Measurements from ENCODE around the gene DNAJB6. TPM values are rescaled to one million over a fixed set of nuclear protein-coding genes. Genes with fewer than 3 reads are reported as not detected.

Gene DNAJB6
- total and polyA plus RNA-seq, 2 experiments from 2014 or later = 139 to 187 TPM

DNA sequence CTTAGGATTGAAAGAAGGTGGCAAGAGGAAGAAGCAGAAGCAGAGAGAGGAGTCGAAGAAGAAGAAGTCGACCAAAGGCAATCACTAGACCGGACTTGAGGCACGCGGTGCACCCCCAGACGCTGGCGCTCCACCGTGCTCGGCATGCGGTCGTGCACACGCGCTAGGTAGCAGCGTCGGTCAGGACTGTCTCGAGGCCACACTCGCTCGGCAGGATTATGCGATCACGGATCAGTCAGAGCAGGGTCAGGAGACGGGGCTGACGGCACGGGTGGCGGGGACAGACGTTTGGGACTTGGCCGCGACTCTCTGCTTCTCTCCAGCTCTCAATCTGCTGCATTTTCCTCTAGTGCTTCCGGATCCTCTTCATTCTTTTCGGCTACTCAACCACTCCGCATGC lies 79.2 kb downstream of the DNAJB6 start:
- TF ChIP-seq EZH2phosphoT487 (IDR thresholded peaks at IDR 0.05; ENCODE audit: insufficient read depth, low read depth) = no peak
- TF ChIP-seq EZH2 (IDR thresholded peaks at IDR 0.05; ENCODE audit: insufficient read depth, poor library complexity, severe bottlenecking) = no peak
- Histone ChIP-seq H4K20me1 (ENCODE audit: insufficient read depth) (no peaks in the 10 kb centered on the region), H3F3A (ENCODE audit: insufficient read depth) (peaks cover 18% of the 10 kb centered on the region; the same call in 1 of the 2 replicates), H3K9me2 (ENCODE audit: insufficient read depth) (no peaks in the 10 kb centered on the region), H3K9me3 (ENCODE audit: low read depth) (no peaks in the 10 kb centered on the region), H3K36me3 (ENCODE audit: low read depth) (peaks cover 10% of the 10 kb centered on the region; the same call in 1 of the 2 replicates), H3K4me1 (ENCODE audit: insufficient read depth) (peaks cover 11% of the 10 kb centered on the region), H3K9ac (no peak overlapping the region), H3K4me3 (no peak overlapping the region), H3K27me3 (replicated peaks; ENCODE audit: insufficient read depth) (no peaks in the 10 kb centered on the region), H3K79me2 (ENCODE audit: insufficient read depth) (peaks cover 6% of the 10 kb centered on the region; the same call in 1 of the 2 replicates), H3K4me2 (ENCODE audit: unreplicated experiment) (no peak overlapping the region), H3K27ac (no peak overlapping the region), H2AFZ (no peak overlapping the region)
- in situ Hi-C loops (cut with MboI) = no loop called here
- 95 to 97% methylated on average over 29 to 30 of the region's 30 CpGs for WGBS, 2 experiments (ENCODE audit: low coverage in 1 of 2, low lambda C conversion rate in 2 of 2, missing lambda C conversion rate in 2 of 2)
- no peak for DNase-seq

DNA sequence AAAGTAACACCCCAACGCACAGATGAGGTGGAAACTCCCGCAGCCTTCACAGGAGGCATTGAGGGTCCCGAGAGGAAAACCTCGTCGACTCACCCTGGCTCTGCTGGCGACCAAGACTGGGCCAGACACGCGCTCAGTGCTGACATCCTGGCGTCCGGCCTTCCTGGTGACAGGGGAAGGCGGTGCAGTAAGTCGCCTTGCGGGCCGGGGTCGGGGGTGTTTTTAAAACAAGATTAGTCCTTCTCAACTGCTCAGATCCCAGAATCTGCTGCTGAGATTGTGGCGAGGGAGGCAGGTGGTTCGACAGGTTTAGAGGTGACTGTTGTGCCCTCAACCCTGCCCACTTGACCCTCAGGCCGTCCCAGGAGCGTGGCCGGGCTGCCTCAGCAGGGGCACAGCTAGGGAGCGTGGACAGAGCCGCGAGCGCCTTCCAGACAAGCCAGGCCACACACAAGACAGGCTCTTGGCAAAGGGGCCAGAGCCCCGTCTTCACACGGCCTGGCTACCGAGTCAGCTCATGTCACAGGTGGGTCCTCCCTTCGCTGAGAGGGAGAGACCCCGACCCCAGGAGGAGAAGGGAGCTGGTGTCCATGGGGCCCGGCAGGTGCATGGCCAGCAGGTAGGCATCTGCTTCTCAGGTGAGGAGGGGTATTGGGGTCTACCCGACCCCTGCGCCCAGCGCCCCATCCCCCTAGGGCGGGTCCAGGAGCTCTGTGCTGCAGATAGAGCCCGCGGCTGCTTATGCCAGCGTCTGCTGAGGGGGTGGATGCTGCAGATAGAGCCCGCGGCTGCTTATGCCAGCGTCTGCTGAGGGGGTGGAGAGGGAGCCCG lies 81.6 kb downstream of the DNAJB6 start:
- no peaks in the 10 kb centered on the region for H3K4me1 ChIP-seq (ENCODE audit: insufficient read depth)
- no peak overlapping the region for H3K4me3 ChIP-seq
- H3K27me3 ChIP-seq (replicated peaks; ENCODE audit: insufficient read depth) = no peaks in the 10 kb centered on the region
- H3K4me2 ChIP-seq (ENCODE audit: unreplicated experiment) = no peak overlapping the region
- H2AFZ ChIP-seq = no peak overlapping the region
- H3K27ac ChIP-seq = no peak overlapping the region
- no peaks in the 10 kb centered on the region for H3K9me3 ChIP-seq (ENCODE audit: low read depth)
- peaks cover 10% of the 10 kb centered on the region; the same call in 1 of the 2 replicates for H3K36me3 ChIP-seq (ENCODE audit: low read depth)
- DNase-seq = no peak
- TF ChIP-seq EZH2phosphoT487 (IDR thresholded peaks at IDR 0.05; ENCODE audit: insufficient read depth, low read depth) (no peak), EZH2 (IDR thresholded peaks at IDR 0.05; ENCODE audit: insufficient read depth, poor library complexity, severe bottlenecking) (no peak)
- 0 out of 2 replicates have a peak, but pooled peaks cover 2% of the 10 kb centered on the region for H3F3A ChIP-seq (ENCODE audit: insufficient read depth)
- no peak overlapping the region for H3K9ac ChIP-seq
- H3K79me2 ChIP-seq (ENCODE audit: insufficient read depth) = peaks cover 6% of the 10 kb centered on the region; the same call in 1 of the 2 replicates
- WGBS, 2 experiments (ENCODE audit: low coverage in 1 of 2, low lambda C conversion rate in 2 of 2, missing lambda C conversion rate in 2 of 2) = 92 to 94% methylated on average over 35 to 37 of the region's 41 CpGs
- in situ Hi-C loops (cut with MboI) = no loop called here
- H3K9me2 ChIP-seq (ENCODE audit: insufficient read depth) = no peaks in the 10 kb centered on the region
- H4K20me1 ChIP-seq (ENCODE audit: insufficient read depth) = no peaks in the 10 kb centered on the region

DNA sequence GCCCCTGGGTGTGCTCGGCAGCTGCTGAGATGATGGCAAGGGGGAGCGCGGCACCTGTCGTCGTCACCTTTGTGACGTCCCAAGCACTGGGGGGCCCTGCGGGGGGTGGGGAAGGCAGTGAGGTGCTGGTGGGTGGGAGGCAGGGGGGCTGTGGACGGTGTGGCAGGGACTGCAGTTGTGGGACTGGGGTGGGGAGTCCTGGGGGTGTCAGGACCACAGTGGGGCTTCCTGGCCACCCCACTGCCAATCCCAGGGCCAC lies 82.2 kb downstream of the DNAJB6 start:
- H3K27ac ChIP-seq = no peak overlapping the region
- in situ Hi-C loops (cut with MboI) = no loop called here
- no peaks in the 10 kb centered on the region for H4K20me1 ChIP-seq (ENCODE audit: insufficient read depth)
- H3K79me2 ChIP-seq (ENCODE audit: insufficient read depth) = peaks cover 6% of the 10 kb centered on the region; the same call in 1 of the 2 replicates
- H3K9me2 ChIP-seq (ENCODE audit: insufficient read depth) = no peaks in the 10 kb centered on the region
- H3K4me1 ChIP-seq (ENCODE audit: insufficient read depth) = no peaks in the 10 kb centered on the region
- peaks cover 10% of the 10 kb centered on the region; the same call in 1 of the 2 replicates for H3K36me3 ChIP-seq (ENCODE audit: low read depth)
- no peaks in the 10 kb centered on the region for H3K9me3 ChIP-seq (ENCODE audit: low read depth)
- no peaks in the 10 kb centered on the region for H3K27me3 ChIP-seq (replicated peaks; ENCODE audit: insufficient read depth)
- TF ChIP-seq EZH2phosphoT487 (IDR thresholded peaks at IDR 0.05; ENCODE audit: insufficient read depth, low read depth) (no peak), EZH2 (IDR thresholded peaks at IDR 0.05; ENCODE audit: insufficient read depth, poor library complexity, severe bottlenecking) (no peak)
- H3K4me2 ChIP-seq (ENCODE audit: unreplicated experiment) = no peak overlapping the region
- 84 to 86% methylated on average over 8 of the region's 8 CpGs for WGBS, 2 experiments (ENCODE audit: low coverage in 1 of 2, low lambda C conversion rate in 2 of 2, missing lambda C conversion rate in 2 of 2)
- H3K9ac ChIP-seq = no peak overlapping the region
- no peaks in the 10 kb centered on the region for H3F3A ChIP-seq (ENCODE audit: insufficient read depth)
- H2AFZ ChIP-seq = no peak overlapping the region
- H3K4me3 ChIP-seq = no peak overlapping the region
- no peak for DNase-seq

DNA sequence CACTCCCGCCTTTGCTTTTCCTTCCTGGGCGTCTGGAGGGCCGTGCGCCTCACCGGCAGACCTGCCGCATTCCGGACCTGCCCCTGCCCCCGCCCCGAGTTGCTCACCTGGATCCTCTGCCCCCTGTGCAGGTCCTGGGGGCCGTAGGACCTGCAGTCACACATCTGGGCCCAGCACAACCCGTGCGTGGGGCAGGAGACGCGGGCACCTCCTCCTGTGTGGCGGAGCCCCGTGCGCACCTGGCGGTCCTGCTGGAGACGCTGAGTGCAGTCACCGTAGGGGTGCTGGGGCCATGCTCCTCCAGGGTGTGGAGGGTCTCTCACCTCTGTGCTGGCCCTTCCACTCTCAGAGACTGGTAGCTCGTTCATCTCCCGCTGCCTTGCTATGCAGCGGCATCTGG lies 85.5 kb downstream of the DNAJB6 start:
- Histone ChIP-seq H3K36me3 (ENCODE audit: low read depth) (peaks cover under 1% of the 10 kb centered on the region; the same call in 1 of the 2 replicates), H3K79me2 (ENCODE audit: insufficient read depth) (no peaks in the 10 kb centered on the region), H2AFZ (no peak overlapping the region), H3K27ac (no peak overlapping the region), H3K4me3 (no peak overlapping the region), H3F3A (ENCODE audit: insufficient read depth) (no peaks in the 10 kb centered on the region), H3K27me3 (replicated peaks; ENCODE audit: insufficient read depth) (no peaks in the 10 kb centered on the region), H3K9me2 (ENCODE audit: insufficient read depth) (no peaks in the 10 kb centered on the region), H3K9ac (no peak overlapping the region), H3K9me3 (ENCODE audit: low read depth) (no peaks in the 10 kb centered on the region), H3K4me2 (ENCODE audit: unreplicated experiment) (no peak overlapping the region), H3K4me1 (ENCODE audit: insufficient read depth) (no peaks in the 10 kb centered on the region), H4K20me1 (ENCODE audit: insufficient read depth) (no peaks in the 10 kb centered on the region)
- no peak for TF ChIP-seq EZH2 (IDR thresholded peaks at IDR 0.05; ENCODE audit: insufficient read depth, poor library complexity, severe bottlenecking)
- TF ChIP-seq EZH2phosphoT487 (IDR thresholded peaks at IDR 0.05; ENCODE audit: insufficient read depth, low read depth) = no peak
- no peak for DNase-seq
- 90% methylated on average over 23 of the region's 23 CpGs for WGBS, 2 experiments (ENCODE audit: low coverage in 1 of 2, low lambda C conversion rate in 2 of 2, missing lambda C conversion rate in 2 of 2)
- in situ Hi-C loops (cut with MboI) = no loop called here
